ENCODE data around the gene PAK4. TPM values are rescaled to one million over a fixed set of nuclear protein-coding genes. Genes with fewer than 3 reads are reported as not detected.

The PAK4 gene
- total and polyA plus RNA-seq, 2 of the 13 experiments (the other 11 are each of a cell fraction or from before 2014, with no cell fraction given), result 9.5 to 17.8 TPM

DNA sequence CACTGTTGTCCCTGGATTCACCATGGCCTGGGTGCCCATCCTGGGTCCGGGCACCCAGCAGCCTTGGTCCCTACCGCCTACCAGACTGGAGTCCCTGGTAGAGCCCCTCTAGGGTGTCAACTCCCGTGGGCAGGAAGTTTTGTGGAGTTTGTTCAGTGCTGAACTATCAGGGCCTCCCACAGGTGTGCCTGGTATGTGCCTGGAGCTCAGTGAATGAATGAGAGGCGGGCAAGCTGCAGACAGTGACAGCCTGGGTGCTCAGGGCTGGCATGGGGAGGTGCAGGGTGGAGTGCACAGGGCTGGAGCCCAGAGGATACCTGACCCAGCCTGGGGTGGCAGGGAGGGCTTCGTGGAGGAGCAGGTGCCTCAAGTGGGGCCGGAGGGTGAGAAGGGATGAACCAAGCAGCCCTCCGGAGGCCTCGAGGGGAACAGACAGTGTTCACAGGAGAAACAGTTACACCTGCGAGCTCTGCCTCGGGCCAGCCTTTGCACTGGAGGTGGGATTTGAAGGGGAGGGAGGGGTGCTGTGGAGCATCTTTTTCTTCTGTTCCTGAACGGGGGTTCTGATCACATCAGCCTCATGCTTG is 29.6 kb downstream of the PAK4 start:
- H3K4me2 ChIP-seq (ENCODE audit: low read depth, low read length), result no peak overlapping the region
- no peaks in the 10 kb centered on the region for H3K27me3 ChIP-seq (ENCODE audit: control insufficient read depth in 1 of 2, insufficient read depth in 2 of 2, low read length in 2 of 2)
- peaks cover 52% of the 10 kb centered on the region for H3K79me2 ChIP-seq (ENCODE audit: insufficient read depth, low read length)
- ChIA-PET POLR2A (interaction anchor here (0.7 to 3.6 kb wide), 2 partner anchors 10 to 12 kb away, joined by 3 to 26 read pairs; no protein-coding TSS in a partner anchor), CTCF (ENCODE audit: low intra/inter-chr PET ratio, low total read pairs) (no interaction called here)
- ATAC-seq (peak; percentile 8; the same call in 2 of the 3 replicates), FAIRE-seq (no peak), DNase-seq (ENCODE audit: low spot score) (no peak)
- TF ChIP-seq HNRNPL (IDR thresholded peaks at IDR 0.05; ENCODE audit: low read depth, low read length), result 0 out of 2 replicates have a peak, but pooled peaks have one; percentile 24
- TF ChIP-seq ZNF879 (CRISPR knock-in tag; IDR thresholded peaks at IDR 0.05), result no peak
- TF ChIP-seq, protein P1, sequence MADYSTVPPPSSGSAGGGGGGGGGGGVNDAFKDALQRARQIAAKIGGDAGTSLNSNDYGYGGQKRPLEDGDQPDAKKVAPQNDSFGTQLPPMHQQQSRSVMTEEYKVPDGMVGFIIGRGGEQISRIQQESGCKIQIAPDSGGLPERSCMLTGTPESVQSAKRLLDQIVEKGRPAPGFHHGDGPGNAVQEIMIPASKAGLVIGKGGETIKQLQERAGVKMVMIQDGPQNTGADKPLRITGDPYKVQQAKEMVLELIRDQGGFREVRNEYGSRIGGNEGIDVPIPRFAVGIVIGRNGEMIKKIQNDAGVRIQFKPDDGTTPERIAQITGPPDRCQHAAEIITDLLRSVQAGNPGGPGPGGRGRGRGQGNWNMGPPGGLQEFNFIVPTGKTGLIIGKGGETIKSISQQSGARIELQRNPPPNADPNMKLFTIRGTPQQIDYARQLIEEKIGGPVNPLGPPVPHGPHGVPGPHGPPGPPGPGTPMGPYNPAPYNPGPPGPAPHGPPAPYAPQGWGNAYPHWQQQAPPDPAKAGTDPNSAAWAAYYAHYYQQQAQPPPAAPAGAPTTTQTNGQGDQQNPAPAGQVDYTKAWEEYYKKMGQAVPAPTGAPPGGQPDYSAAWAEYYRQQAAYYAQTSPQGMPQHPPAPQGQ (CRISPR knock-in tag; IDR thresholded peaks at IDR 0.05; ENCODE audit: borderline replicate concordance), result no peak
- no peak for TF ChIP-seq ZNF790 (CRISPR knock-in tag; IDR thresholded peaks at IDR 0.05; ENCODE audit: borderline replicate concordance)
- no peak for TF ChIP-seq ZNF30 (CRISPR knock-in tag; IDR thresholded peaks at IDR 0.05)
- H2AFZ ChIP-seq (ENCODE audit: low read length), result no peak overlapping the region
- peaks cover 52% of the 10 kb centered on the region for H3K4me1 ChIP-seq (ENCODE audit: insufficient read depth, low read length)
- BruUV-seq (replicated peaks), result no TSS peak
- H3K36me3 ChIP-seq (replicated peaks in 1 of 2; ENCODE audit: control insufficient read depth in 1 of 2, insufficient read depth in 2 of 2, low read length in 2 of 2), result peaks cover 1 to 9% of the 10 kb centered on the region in 2 experiments; a peak in 2 of 5 replicates
- no peak overlapping the region for H3K27ac ChIP-seq (ENCODE audit: extremely low read length, insufficient read depth, low read length)
- H3K9me3 ChIP-seq (ENCODE audit: low read length), result no peaks in the 10 kb centered on the region
- intact Hi-C loops (cut with micrococcal nuclease; ENCODE audit: unreplicated experiment) (loop anchor here (5.0 kb wide), 1 partner anchor 33 kb away; no protein-coding TSS in a partner anchor), in situ Hi-C loops (cut with HindIII; ENCODE audit: extremely low pct_ligation_motif_present, low pct_unique_long_range_greater_than_20kb) (no loop called here)
- H3K9ac ChIP-seq (ENCODE audit: insufficient read depth, low read depth, low read length), result no peak overlapping the region
- no peak overlapping the region for H3K4me3 ChIP-seq (replicated peaks in 1 of 3; ENCODE audit: insufficient read depth in 1 of 3, low read depth in 2 of 3, low read length in 3 of 3)
- WGBS (ENCODE audit: low lambda C conversion rate), result 64% methylated on average over 9 of the region's 11 CpGs
- H4K20me1 ChIP-seq (ENCODE audit: insufficient read depth, low read length), result peaks cover 18% of the 10 kb centered on the region; the same call in 1 of the 2 replicates

DNA sequence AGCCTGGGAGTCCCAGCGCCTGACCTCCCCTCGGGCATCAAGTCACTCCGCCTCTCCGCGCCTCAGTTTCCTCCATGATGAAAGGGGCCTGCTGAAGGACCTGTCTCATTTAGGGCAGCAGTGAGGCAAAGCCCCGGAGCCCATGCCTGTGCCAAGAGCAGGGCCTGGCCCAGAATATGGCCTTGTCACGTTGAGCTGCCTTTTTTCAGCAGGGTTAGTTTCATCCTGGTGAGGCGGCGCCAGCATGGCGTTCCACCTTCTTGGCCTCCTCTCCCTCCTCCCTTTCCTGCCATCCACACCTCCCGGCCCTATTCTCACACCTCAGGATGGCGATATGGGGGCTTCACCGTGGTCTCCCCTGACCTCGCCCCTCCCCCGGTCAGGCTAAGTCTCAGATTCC is 30.2 kb downstream of the PAK4 start:
- BruUV-seq (replicated peaks), result no TSS peak
- H3K27me3 ChIP-seq (ENCODE audit: control insufficient read depth in 1 of 2, insufficient read depth in 2 of 2, low read length in 2 of 2), result no peaks in the 10 kb centered on the region
- POLR2A ChIA-PET, result interaction anchor here (3.6 kb wide), 1 partner anchor 10 kb away, joined by 26 read pairs; no protein-coding TSS in a partner anchor
- H3K79me2 ChIP-seq (ENCODE audit: insufficient read depth, low read length), result peaks cover 53% of the 10 kb centered on the region
- H4K20me1 ChIP-seq (ENCODE audit: insufficient read depth, low read length), result peaks cover 18% of the 10 kb centered on the region; the same call in 1 of the 2 replicates
- H3K27ac ChIP-seq (ENCODE audit: extremely low read length, insufficient read depth, low read length), result no peak overlapping the region
- H2AFZ ChIP-seq (ENCODE audit: low read length), result no peak overlapping the region
- intact Hi-C loops (cut with micrococcal nuclease; ENCODE audit: unreplicated experiment), result loop anchor here (5.0 kb wide), 1 partner anchor 33 kb away; no protein-coding TSS in a partner anchor
- no peak for FAIRE-seq
- TF ChIP-seq NPAS2 (CRISPR knock-in tag; IDR thresholded peaks at IDR 0.05; ENCODE audit: borderline replicate concordance) (no peak), BRCA1 (CRISPR knock-in tag; IDR thresholded peaks at IDR 0.05) (no peak)
- WGBS (ENCODE audit: low lambda C conversion rate), result 94% methylated on average over 9 of the region's 15 CpGs
- no peaks in the 10 kb centered on the region for H3K9me3 ChIP-seq (ENCODE audit: low read length)
- no peak for DNase-seq (ENCODE audit: low spot score)
- in situ Hi-C loops (cut with HindIII; ENCODE audit: extremely low pct_ligation_motif_present, low pct_unique_long_range_greater_than_20kb), result no loop called here
- no peak overlapping the region for H3K4me2 ChIP-seq (ENCODE audit: low read depth, low read length)
- H3K9ac ChIP-seq (ENCODE audit: insufficient read depth, low read depth, low read length), result no peak overlapping the region
- no peak overlapping the region for H3K4me3 ChIP-seq (replicated peaks in 1 of 3; ENCODE audit: insufficient read depth in 1 of 3, low read depth in 2 of 3, low read length in 3 of 3)
- H3K36me3 ChIP-seq (replicated peaks in 1 of 2; ENCODE audit: control insufficient read depth in 1 of 2, insufficient read depth in 2 of 2, low read length in 2 of 2), result peaks cover 1 to 12% of the 10 kb centered on the region in 2 experiments; a peak in 2 of 5 replicates
- ATAC-seq, result no peak
- CTCF ChIA-PET (ENCODE audit: low intra/inter-chr PET ratio, low total read pairs), result no interaction called here
- peaks cover 52% of the 10 kb centered on the region for H3K4me1 ChIP-seq (ENCODE audit: insufficient read depth, low read length)

All from HepG2 (cell line).